ENCODE results near the gene STATH. TPM values are rescaled to one million over a fixed set of nuclear protein-coding genes. Genes with fewer than 3 reads are reported as not detected.

STATH gene
- total RNA-seq, 1 experiment from 2014 or later: not detected

DNA sequence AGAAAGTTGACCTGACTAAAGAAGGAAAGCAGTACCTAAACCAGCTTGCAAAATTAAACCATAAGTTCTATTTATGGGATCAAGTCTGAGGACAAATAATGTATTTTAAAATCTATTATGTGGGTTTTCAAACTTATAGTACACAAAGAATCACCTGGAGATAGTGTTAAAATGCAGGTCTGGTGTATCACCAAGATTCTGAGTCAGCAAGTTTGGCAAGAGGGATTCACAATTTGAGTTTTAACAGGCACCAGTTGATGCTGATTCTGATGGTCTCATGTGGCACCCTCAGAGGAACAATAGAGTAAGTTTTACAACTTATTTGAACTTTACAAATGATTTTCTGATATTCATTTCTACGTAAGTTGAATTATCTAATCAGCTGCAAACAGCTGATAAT, 9.1 kb upstream of the STATH start:
- TF ChIP-seq, protein P1, sequence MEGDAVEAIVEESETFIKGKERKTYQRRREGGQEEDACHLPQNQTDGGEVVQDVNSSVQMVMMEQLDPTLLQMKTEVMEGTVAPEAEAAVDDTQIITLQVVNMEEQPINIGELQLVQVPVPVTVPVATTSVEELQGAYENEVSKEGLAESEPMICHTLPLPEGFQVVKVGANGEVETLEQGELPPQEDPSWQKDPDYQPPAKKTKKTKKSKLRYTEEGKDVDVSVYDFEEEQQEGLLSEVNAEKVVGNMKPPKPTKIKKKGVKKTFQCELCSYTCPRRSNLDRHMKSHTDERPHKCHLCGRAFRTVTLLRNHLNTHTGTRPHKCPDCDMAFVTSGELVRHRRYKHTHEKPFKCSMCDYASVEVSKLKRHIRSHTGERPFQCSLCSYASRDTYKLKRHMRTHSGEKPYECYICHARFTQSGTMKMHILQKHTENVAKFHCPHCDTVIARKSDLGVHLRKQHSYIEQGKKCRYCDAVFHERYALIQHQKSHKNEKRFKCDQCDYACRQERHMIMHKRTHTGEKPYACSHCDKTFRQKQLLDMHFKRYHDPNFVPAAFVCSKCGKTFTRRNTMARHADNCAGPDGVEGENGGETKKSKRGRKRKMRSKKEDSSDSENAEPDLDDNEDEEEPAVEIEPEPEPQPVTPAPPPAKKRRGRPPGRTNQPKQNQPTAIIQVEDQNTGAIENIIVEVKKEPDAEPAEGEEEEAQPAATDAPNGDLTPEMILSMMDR (conservative IDR thresholded peaks at IDR 0.05): no peak
- WGBS (ENCODE audit: extremely low coverage, insufficient read length, low lambda C conversion rate): no CpG with 5 or more reads among the region's 1 CpG
- Histone ChIP-seq H3K27ac (ENCODE audit: insufficient read length, low read depth, low read length) (no peak overlapping the region), H2BK5ac (ENCODE audit: insufficient read length, low read length) (no peak overlapping the region), H3K4me1 (ENCODE audit: insufficient read depth, low read length) (no peaks in the 10 kb centered on the region), H3K14ac (ENCODE audit: insufficient read depth, low read length) (no peak overlapping the region), H4K20me1 (ENCODE audit: control insufficient read depth, insufficient read depth, insufficient read length) (no peaks in the 10 kb centered on the region), H3K18ac (ENCODE audit: insufficient read length, low read depth, low read length) (no peak overlapping the region), H2BK120ac (ENCODE audit: low read depth, low read length, poor library complexity, severe bottlenecking) (no peak overlapping the region), H3K23me2 (ENCODE audit: insufficient read length, low read depth, low read length, poor library complexity, severe bottlenecking) (no peaks in the 10 kb centered on the region), H4K8ac (replicated peaks; ENCODE audit: insufficient read length, low read depth, low read length) (no peak overlapping the region), H2AFZ (ENCODE audit: low read length) (no peak overlapping the region), H4K91ac (ENCODE audit: insufficient read length, low read depth, low read length) (no peak overlapping the region), H3K9me3 (ENCODE audit: control insufficient read depth, low read depth, low read length) (no peaks in the 10 kb centered on the region), H3K79me1 (ENCODE audit: insufficient read depth, low read depth, low read length, poor library complexity, severe bottlenecking) (no peaks in the 10 kb centered on the region), H2BK15ac (ENCODE audit: low read depth, low read length) (no peak overlapping the region), H3K4me2 (ENCODE audit: insufficient read depth, insufficient read length, low read length) (no peak overlapping the region), H2AK5ac (ENCODE audit: insufficient read length, low read length) (no peak overlapping the region), H3K23ac (ENCODE audit: insufficient read length, low read depth, low read length) (no peak overlapping the region), H3K9ac (ENCODE audit: extremely low read depth, insufficient read length, low read length) (no peak overlapping the region), H2BK20ac (ENCODE audit: low read depth, low read length, poor library complexity, severe bottlenecking) (no peak overlapping the region), H3K56ac (ENCODE audit: insufficient read length, low read depth, low read length) (no peak overlapping the region), H3K27me3 (ENCODE audit: insufficient read depth, low read length) (no peaks in the 10 kb centered on the region), H4K5ac (ENCODE audit: insufficient read length, low read depth, low read length) (no peak overlapping the region), H2BK12ac (ENCODE audit: insufficient read length, low read depth, low read length) (no peak overlapping the region), H3K4ac (ENCODE audit: low read depth, low read length) (no peak overlapping the region), H3T11ph (ENCODE audit: low read length) (no peak overlapping the region), H3K79me2 (ENCODE audit: insufficient read depth, low read length) (no peaks in the 10 kb centered on the region)
- H3K4me3 Mint-ChIP-seq: no peak overlapping the region
- H3K36me3 Mint-ChIP-seq (ENCODE audit: insufficient read depth in 1 of 3, low read depth in 3 of 3): no peaks in the 10 kb centered on the region
- no peak overlapping the region for H3K27ac Mint-ChIP-seq
- H3K9me3 Mint-ChIP-seq: no peaks in the 10 kb centered on the region
- no peak for DNase-seq
- peaks cover 3 to 5% of the 10 kb centered on the region in 2 experiments for H3K4me1 Mint-ChIP-seq
- H3K27me3 Mint-ChIP-seq (ENCODE audit: low read depth): no peaks in the 10 kb centered on the region
